SHP77 (cell line): ENCODE results near the gene NDC1.
"Not testable (repeated sequence)": the region's sequence is repeated elsewhere in the genome, so short reads cannot be mapped to it uniquely, and the experiment has no call there.

Experiments
- DNase-seq, 2 experiments: peaks; one replicate each; lab custom pipeline; 2025; lab: John Stamatoyannopoulos, UW

The NDC1 gene

DNA sequence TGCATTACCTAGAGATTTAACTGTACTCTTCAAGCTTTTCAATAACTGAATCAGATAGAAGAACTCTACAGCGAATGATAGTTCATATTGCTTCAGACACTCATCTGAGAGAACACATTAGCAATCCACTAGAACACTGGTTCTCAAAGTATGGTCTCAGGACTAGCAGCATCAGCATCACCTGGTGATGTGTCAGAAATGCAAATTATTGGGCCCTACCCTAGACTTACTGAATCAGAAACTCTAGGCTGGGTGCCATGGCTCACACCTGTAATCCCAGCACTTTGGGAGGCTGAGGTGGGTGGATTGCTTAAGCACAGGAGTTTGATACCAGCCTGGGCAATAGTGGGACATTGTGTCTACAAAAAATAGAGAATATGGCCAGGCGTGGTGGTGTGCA lies 74.2 kb downstream of the NDC1 start:
- DNase-seq: no peak

- no peak for DNase-seq
These were observed 74.6 kb downstream of the NDC1 start for GRCh38 chr1:53763461-53763860.

DNA sequence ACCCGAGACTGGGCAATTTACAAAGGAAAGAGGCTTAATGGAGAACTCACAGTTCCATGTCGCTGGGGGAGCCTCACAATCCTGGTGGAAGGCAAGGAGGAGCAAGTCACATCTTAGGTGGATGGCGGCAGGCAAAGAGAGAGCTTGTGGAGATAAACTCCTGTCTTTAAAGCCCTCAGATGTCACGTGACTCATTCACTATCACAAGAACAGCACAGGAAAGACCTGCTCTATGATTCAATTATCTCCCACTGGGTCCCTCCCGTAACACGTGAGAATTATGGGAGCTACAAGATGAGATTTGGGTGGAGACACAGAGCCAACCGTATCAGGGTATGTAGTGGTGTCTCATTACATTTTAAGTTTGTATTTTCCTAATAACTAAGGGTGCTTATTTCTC lies 77.6 kb downstream of the NDC1 start:
- not testable (repeated sequence) for DNase-seq

DNA sequence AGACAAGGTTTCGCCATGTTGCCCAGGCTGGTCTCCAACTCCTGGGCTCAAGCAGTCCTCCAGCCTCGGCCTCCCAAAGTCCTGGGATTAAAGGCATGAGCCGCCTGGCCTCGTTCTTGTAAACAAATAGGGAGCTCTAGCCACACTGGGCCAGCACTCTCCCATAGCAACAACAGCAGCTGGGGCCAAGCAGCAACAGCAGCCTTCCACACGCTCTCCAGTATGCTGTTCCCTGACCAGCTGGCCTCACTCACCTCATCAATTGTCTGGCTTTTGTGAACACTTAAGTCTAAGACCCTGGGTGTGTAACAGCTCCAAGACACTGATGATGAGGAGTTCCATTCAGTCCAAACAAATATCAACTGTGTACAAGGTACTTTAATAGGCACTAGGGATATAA lies 82.2 kb downstream of the NDC1 start:
- peak; percentile 5 to 12 for DNase-seq

DNA sequence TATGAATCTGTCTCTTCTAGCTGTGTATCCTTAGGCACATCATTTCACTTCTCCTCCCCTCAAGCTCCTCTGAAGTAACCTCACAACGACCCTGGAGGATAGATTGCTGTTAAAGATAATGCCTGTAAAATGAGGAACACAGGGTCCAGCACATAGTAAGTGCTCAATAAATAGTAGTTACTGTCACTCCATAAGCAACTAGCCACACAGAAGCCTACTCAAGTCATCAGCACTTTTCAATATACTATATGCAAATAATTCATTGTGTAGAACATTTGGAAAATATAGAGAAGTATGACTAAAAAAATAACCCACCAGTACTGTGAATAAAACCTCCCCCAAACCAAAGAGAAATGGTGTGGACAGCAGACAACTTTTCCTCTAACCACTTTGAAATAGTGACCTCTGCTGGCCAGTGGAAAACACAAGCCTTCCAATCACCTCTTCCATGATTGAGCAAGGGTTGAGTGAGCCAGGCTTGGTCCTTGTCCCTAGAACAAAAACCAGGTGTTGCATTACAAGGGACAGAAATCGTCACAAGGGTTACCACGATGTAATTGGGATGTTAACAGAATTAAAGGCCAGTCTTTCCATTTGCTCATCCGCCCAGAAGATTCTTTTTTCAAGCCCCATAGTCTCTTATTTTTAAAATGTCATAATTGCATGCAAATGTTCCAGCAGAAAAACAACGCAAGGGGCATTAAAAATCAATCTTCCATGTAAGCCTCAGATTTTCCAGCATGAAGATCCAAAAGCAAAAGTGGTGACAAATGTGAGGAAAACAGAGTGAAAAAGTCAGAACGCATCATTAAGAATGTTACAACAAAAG lies 83.4 kb downstream of the NDC1 start:
- peak; percentile 22 to 33 for DNase-seq

DNA sequence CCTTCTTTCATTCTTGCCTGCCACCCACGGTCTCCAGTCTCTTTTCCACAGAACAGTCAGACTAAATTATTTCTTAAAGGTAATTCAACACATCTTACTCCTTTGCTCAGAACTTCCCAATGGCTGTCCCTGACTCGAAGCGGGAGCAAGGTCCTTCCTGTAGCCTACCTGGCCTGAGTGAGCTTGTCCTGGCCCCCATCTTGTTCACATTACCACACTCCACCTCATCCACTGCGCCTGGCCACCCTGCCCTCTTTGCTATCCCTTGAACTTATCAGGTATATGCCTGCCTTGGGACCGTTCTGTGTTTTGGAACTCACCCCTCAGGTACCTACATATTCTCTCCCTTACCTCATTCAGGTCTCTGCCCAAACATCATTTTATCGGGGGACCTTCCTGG lies 85.8 kb downstream of the NDC1 start:
- DNase-seq: no peak

DNA sequence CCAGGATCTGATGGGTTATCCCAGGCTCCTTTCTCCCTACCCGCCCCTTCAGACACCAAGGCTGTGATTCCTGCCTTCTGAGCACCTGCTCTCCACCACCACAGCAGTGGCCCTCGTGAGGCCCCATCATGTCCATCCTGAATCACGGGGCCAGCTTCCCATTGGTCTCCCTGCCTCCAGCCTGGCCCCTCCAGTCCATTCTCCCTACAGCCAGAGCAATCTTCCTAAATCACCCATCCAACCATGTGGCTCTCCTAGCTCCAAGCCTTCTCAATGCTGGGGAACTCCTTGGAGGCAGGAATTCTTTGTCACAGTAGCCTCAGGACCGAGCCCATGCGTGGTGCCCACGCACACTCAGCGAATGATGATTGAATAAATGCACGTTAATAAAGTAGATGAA lies 90.3 kb downstream of the NDC1 start:
- DNase-seq: no peak

DNA sequence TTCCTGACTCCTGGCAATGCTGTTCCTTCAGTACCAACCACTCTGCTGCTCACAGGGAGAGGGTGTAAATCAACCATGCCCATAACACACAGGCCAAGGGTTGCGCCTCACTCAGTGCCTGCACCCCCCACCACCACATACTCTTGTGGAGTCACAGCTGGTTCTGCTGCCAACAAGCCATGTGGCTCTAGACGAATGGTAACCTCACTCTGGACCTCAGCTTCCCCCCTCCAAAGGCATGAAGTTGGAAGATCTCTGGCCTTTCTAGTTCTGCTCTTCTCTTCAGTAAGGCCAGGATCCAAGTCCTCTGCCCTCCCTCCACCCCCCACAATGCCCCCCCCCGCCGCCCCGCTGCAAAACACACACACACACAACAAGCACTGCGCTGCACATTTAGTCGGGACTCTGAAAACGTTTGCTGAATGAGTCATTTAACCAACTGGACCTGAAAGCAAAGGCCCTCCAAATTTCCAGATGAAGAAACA lies 97.4 kb downstream of the NDC1 start:
- DNase-seq: no peak

DNA sequence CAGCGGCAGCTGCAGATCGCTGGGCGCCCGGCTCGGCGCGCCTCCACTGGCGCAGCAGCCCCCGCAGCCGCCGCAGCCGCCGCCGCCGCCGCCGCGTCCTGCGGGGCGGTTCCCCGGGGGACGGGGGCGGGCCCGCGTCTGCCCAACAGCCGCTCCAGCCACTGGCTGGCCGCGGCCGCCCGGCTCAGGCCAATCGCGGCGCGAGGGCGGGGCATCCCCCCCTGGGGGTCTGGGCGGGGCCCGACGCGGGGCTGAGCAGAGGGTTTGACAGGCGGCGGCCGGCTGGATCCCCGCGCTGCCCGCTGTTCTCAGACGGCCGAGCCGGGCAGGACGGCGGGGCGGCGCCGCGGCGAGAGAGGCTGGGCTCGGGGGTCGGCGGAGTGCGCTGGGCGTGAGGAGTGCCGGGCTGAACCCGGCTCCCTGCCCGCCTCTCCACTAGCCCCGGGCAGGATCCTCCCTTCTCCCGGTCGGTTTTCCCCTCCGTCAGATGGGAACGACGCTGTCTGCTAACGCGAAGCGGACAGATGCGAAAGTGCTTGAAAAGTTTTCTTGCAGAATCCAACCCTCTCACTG lies 98.9 kb downstream of the NDC1 start, which contains the start of gene GLIS1:
Gene GLIS1, minus strand, starts transcription at position 56 of the 573 bp plus-strand sequence. CDS start 1,100 bp downstream, outside the sequence.
- peak; percentile 61 to 70 for DNase-seq

DNA sequence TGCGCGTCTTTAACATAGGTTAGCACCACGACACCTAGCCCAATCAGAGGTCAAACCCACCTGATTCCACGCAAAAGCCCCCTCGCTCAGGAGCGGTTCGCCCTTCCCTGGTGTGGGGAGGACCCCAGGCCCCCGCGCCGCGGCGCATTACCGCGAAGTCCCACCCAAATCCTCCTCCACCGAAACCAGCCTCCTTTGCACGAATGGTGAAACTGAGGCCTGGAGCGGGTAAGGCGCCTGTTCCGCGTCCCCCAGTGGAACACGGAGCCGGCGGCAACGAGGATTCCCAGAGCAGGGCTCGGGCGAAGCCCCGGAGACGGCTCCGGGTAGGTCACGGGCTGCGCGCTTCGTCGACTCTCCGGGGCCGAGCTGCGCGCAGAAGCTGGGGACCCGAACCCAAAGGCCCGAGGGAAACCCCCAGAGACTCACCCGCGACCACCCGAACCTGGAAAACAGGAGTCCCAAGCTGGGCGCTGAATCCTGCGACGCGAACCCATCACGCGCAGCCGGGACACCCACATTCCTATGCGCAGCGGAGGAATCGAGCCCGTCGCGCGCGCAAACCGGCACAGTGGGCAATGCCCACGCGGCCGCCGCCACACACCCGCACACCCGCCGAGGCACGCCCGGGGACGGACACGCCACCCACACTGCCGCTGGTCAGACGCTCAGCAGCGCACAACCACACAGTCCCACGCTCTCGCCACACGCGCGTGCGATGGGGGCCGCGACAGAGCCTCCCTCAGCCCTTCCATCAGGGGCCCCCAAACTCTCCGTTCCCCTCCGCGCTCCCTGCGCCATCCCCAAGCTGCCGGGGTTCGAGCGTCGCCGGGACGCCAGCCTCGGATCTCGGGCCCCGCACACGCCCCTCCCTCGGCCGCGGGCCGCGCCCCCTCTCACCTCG lies 99.6 kb downstream of the NDC1 start:
- no peak for DNase-seq

GRCh38 chr1:53737648-53738204 lies 100.4 kb downstream of the NDC1 start:
- DNase-seq: no peak

GRCh38 chr1:53736290-53736689 lies 101.8 kb downstream of the NDC1 start:
- peak; percentile 16 to 31 for DNase-seq

- no peak for DNase-seq
These were observed 102.4 kb downstream of the NDC1 start for GRCh38 chr1:53735681-53736080.

DNA sequence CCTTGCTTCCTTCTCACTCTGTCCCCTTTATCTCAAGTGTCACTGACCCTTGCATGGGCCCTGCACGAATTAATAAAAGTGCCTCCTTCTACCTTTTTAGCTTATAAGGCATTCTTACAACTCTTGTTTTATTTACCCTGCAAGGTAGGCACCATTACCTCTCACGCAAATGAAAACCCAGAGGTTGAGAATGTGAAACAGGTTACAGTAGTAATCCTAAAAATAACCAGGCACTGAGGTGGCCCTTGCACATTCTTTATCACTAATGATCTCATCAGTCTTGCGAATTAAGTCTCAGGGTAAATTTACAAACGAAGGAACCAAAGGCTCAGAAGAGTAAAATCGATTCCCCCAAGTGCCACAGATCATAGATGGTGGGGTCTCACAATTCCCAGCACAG lies 102.8 kb downstream of the NDC1 start:
- no peak for DNase-seq

GRCh38 chr1:53734650-53735211 lies 103.4 kb downstream of the NDC1 start:
- DNase-seq: peak; percentile 30 to 63

DNA sequence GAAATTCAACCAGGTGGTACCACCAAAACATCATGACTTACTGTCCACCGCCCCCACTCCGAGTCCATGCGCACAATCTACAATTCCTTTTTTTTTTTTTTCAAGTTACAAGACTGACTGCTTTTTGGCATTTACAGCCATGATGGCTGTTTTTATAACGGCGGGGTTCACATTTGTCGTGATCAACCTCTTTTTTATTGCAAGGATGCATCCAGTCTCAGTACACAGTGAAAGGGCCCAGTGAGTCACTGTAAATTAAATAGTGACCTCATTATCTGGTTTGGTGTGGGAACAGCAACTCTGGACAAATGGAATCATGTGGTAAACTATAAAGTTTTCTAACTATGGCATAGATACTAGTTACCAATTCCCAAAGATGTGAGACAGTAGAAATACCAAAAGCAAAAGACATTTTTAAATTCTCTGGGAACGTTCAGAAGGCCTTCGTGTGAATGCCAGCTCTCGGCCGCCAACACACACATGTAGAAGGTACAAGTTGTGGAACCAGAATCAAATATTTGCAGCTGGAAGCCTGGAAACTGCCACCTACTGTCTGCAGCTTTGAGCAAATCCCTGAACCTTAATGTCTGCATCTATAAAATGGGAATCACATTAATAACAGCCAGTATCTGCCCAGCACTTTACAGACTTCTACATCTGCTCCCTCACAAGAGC lies 104.0 kb downstream of the NDC1 start:
- DNase-seq: no peak

DNA sequence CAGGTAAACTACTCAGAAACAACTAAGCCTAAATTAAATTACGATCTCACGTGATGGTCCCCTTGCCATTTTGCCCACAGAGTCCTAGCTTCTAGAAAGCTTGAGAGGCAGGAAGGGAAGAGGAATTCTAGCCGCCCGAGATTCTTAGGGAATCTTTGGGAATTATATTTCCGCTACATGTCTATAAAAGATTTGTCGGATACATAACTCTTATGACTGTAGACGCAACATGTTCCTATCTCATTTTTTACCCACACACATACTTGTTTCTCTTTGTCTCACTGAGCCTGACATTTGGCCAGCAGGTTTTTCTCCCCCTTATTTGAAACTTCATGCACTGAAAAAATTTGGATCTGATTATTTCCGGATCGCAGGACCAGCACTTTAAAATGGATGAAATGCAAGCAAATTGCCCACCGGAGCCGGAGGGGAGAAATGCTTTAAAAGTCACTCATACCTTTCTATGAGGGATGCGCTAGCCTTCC lies 104.6 kb downstream of the NDC1 start:
- no peak for DNase-seq

GRCh38 chr1:53732912-53733317 lies 105.2 kb downstream of the NDC1 start:
- no peak for DNase-seq

- no peak for DNase-seq
These were observed 105.7 kb downstream of the NDC1 start for GRCh38 chr1:53732409-53732808.

GRCh38 chr1:53731779-53732305 lies 106.3 kb downstream of the NDC1 start:
- DNase-seq: no peak
